ENCODE data around the gene RPL10.
A peak's percentile ranks its signal among the peaks of the same experiment; 100 is the strongest.

RPL10 gene

GRCh38 chrX:154433605-154434004 lies 35.4 kb downstream of the RPL10 start:
- no peak for DNase-seq

DNA sequence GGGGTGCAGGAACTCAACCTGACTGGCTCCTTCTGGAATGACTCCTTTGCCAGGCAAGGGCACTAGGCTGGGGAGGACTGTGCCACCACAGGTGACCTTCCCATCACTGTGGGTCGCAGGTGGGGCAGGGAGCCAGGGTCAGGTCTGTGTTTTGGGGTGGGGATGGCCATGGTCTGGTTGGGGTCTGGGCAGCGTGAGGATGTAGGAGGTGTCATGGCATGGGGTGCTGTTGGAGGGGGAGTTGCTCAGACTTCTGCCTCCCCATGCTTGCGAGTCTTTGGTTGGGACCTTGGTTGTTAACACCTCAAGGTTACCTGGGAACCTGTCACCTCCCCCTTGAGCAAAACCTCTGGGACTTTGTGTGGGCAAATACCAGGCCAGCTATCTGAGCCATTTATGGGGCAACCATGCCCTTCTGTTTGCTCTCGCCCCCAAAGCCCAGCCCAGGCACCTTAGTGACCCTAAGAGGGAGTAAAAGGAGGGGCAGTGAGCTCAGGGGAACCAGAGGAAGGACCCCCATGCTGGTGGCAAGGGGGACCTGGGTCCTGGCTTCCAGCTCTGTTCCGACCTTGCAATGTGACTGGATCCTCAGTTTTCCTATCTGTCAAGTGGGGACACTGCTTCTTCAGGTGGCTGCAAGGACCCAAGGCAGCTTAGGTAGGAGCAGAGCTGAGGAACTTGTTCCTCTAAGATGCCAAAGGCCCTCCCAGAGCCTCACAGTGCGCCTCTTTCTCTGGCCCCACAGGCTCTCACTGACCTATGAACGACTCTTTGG lies 36.4 kb downstream of the RPL10 start:
- no peak for DNase-seq

GRCh38 chrX:154435171-154435733 lies 37.1 kb downstream of the RPL10 start:
- DNase-seq, result no peak

- DNase-seq, result peak; percentile 53
Observed at GRCh38 chrX:154436374-154436982, 38.3 kb downstream of the RPL10 start.

GRCh38 chrX:154436983-154437752 lies 39.0 kb downstream of the RPL10 start, which contains the start of gene GDI1:
GDI1 (plus strand) TSS chrX:154437154; CDS start chrX:154437255, 101 bp downstream.
- peak; percentile 57 for DNase-seq

DNA sequence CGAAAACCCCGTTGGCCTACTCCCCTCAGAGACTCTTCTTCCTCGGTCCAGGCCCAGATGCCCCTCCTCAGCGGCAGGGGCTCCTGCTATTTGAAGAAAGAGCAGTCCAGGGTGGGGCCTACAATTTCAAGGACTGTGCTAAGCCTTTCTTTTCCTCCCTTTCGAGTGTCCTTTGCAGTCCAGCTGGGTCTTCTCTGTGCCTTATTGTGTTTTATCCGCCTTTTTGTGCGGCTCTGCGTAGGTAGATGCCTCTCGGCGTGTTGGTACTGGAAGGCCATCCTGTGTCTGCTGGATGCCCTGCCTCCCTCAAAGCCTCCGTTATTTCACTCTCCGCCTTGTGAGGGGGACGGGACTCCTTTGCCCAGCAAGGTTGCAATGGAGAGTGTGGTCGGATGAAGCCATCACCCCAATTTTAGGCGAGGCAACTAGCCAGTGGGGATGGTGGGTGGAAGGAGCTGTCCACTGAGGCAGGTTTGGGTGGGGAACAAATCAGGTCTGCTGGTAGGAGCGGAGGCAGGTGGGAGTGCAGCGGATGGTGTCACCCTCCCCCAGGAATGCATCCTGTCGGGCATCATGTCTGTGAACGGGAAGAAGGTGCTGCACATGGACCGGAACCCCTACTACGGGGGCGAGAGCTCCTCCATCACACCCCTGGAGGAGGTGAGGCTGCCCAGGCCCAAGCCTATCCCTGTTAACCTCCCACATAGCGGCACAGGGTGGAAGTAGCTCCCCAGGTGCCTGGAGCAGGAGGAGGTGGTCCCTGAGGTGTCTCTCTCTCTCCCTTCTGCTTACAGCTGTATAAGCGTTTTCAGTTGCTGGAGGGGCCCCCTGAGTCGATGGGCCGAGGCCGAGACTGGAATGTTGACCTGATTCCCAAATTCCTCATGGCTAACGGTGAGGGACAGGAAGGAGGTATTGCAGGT lies 40.1 kb downstream of the RPL10 start:
- no peak for DNase-seq

- DNase-seq, result no peak
Observed at GRCh38 chrX:154439841-154440240, 41.7 kb downstream of the RPL10 start.

DNA sequence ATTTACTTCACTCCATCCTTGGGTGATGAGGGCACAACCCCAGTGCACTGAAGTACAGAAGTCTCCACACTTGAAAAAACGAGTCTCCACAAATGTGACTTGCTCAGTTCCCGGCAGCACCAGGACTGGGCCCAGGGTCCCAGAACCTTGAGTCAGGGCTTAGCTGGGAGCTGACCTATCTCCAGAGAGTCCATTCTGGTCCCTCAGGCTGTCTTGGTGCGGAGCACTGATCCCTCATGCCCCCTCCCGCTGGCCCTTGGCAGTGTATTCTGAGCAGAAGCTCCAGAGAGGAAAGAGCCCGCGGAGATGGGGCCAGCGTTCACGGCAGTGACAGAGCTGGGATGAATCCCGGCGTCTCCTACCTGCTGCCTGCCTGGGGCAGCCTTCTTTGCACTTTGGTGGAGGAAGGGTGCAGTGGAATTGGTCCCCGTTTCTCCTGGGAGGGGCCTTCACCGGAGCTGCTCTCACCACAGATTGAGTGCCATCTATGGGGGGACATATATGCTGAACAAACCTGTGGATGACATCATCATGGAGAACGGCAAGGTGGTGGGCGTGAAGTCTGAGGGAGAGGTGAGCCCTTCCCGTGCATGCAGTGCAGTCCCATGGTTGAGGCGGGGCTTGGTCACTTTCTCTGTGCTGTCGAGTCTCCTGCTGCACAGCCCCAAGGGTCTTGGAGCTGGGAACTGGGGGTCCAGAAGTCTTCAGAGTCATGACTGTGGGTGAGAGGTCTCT lies 42.6 kb downstream of the RPL10 start:
- no peak for DNase-seq

GRCh38 chrX:154441564-154441963 lies 43.4 kb downstream of the RPL10 start:
- DNase-seq, result no peak

DNA sequence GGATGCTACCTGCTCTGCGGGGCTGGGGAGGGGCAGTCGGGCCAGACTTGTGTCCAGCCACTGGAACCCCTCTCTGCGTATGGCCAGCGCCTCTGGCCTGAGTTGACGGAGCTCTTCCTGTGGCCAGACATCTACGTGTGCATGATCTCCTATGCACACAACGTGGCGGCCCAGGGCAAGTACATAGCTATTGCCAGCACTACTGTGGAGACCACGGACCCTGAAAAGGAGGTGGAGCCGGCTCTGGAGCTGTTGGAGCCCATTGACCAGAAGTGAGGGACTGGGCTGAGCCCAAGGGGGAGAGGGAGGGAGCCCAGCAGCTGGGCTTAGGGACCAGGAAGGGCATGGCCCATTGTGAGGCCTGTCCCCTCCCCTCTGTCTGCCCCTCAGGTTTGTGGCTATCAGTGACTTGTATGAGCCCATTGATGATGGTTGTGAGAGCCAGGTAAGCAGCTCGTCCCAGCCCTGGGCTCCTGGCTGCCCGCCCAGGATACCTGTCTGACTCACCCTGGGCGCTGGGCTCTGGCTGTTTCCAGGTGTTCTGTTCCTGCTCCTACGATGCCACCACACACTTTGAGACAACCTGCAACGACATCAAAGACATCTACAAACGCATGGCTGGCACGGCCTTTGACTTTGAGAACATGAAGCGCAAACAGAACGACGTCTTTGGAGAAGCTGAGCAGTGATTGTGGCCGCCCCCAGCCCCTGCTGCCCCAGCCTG lies 44.0 kb downstream of the RPL10 start:
- no peak for DNase-seq

DNA sequence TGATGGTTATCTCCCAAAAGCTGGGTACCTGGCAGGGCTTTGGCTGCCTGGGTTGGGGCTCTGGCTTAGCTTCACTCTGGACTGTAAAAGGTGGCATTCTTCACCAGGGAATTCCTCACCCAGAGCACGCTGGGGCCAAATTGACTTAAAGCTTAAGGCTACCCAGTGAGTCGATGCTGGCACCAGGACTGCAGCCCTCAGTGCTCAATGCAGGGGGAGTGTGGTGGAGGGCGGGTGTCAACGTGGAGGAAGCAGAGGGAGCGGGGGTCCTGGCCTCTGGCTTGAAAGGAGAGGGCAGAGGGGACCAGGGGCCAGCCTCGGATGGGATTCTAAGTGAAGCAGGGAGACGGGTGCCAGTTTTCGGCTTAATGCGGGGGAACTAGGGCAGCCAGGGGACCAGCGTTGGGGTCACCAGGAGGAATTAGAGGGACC lies 45.3 kb downstream of the RPL10 start:
- DNase-seq, result no peak

- DNase-seq, result peak; percentile 79
Observed at GRCh38 chrX:154443992-154444754, 46.0 kb downstream of the RPL10 start, which contains the start of gene FAM50A. FAM50A (plus strand) TSS chrX:154444141; CDS start chrX:154444236, 95 bp downstream.

DNA sequence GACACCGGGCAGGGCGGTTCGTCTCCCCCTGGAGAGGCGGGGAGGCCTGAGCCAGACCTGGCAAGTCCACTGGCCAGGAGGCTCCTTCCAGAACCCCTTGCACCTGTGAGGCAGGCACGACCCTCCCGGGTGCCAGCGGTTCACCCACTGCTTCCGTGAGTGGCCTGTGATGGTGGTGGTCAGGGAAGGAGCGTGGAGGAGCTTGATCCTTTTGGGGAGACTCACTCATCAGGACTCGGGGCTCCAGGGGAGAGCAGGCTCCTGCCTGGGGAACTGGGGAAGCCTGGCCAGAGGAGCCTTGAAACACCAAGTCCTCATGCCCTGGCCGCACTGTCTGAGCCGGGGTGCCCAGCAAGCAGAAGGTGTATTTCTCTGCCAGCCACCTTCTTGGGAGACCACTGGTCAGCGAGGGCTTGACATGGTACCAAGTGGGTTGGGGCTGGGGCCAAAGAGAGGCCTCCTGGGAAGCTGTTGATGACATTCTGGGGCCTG lies 46.6 kb downstream of the RPL10 start:
- DNase-seq, result no peak

DNA sequence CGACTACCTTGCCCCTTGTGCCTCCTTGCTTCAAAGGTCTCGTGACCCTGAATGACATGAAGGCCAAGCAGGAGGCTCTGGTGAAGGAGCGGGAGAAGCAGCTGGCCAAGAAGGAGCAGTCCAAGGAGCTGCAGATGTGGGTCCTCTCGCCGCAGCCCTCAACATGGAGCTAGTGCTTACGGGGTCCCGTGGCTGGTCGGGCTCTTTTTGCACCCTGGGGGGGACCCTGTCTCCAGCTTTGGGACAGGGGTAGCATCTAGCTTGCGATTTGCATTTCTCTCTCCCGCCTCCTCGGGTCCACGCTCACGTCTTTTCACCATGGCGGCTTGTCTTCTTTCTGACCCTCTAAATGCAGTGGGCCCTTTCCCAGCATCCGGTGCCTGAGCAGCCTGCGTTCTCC lies 47.6 kb downstream of the RPL10 start:
- DNase-seq, result no peak

DNA sequence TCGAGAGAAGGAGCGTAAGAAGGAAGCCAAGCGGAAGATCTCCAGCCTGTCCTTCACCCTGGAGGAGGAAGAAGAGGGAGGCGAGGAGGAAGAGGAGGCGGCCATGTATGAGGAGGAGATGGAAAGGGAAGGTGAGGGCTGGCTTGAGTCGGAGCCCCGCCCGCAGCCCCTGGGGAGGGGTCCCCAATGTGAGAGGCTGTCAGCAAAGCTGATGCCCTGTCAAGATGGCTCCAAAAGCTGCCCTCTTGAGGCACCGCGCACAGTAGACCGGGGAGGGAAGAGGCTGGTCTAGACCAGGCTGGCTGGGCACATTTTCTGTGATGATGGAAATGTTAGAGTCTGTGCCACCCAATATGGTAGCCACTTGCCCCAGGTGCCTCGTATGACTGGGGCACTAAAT lies 48.3 kb downstream of the RPL10 start:
- DNase-seq, result no peak

GRCh38 chrX:154448484-154448883 lies 50.3 kb downstream of the RPL10 start:
- DNase-seq, result no peak

DNA sequence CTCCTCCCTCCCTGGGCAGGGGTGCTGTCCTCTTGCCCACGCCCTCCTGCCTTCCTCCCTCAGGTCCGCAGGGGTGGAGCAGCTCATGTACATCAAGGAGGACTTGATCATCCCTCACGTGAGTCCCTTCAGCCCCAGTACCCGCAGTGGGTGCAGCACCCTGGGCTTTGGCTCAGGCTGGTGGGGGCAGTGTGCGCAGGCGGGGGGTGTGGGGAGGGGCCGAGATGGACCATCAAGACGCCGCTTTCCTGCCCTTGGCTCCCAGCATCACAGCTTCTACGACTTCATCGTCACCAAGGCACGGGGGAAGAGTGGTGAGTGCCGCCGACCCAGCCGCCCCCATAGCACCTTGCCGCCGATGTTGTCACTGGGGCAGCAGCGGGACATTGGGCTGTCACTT lies 51.4 kb downstream of the RPL10 start:
- no peak for DNase-seq

DNA sequence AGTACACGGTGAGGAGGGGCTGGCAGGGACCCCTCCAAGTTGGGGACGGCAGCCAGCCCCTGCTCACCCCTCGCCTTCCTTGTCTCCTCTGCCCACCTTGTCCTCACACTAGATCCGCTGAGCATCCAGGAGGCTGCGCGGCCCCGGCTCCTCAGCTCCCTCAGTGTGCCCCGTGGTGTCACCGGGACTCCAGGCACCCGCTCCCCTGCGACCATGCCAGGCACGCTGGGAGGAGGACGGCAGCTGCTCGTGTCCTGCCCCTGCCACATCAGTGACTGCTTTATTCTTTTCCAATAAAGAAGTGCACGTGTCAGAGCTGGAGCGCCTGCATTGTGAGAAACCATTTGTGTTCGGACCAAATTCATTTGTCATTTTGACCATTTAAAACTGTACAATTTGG lies 52.1 kb downstream of the RPL10 start:
- DNase-seq, result no peak

All from activated CD4-positive, alpha-beta T cell treated with anti-CD3 and anti-CD28 coated beads, Interleukin-2, Interleukin-6, amounts not matched to agents 100 ng/mL and 50 ng/mL, durations not matched to agents 16 hours and 8 hours (primary cell).